OCI-LY7 (cell line): ENCODE measurements around the gene SLC25A41.

ENCODE experiments used
- EZH2phosphoT487 ChIP-seq: fragments of 200-600 bp; sonication (generic); IDR thresholded peaks from 2 replicates; pipeline ENCODE4 v1.6.1; 2018; ENCODE audit warnings: low read depth, borderline replicate concordance, mild to moderate bottlenecking, mixed run types, antibody characterized with exemption, low read length, moderate library complexity, mixed read lengths
- TF ChIP-seq, protein P1 (sequence below): fragments of 200-600 bp; sonication (generic); conservative IDR thresholded peaks from 2 replicates; pipeline ENCODE4 v1.5.1; 2014; ENCODE audit warnings: mild to moderate bottlenecking, antibody characterized with exemption, low read length, moderate library complexity, mixed read lengths

DNA sequence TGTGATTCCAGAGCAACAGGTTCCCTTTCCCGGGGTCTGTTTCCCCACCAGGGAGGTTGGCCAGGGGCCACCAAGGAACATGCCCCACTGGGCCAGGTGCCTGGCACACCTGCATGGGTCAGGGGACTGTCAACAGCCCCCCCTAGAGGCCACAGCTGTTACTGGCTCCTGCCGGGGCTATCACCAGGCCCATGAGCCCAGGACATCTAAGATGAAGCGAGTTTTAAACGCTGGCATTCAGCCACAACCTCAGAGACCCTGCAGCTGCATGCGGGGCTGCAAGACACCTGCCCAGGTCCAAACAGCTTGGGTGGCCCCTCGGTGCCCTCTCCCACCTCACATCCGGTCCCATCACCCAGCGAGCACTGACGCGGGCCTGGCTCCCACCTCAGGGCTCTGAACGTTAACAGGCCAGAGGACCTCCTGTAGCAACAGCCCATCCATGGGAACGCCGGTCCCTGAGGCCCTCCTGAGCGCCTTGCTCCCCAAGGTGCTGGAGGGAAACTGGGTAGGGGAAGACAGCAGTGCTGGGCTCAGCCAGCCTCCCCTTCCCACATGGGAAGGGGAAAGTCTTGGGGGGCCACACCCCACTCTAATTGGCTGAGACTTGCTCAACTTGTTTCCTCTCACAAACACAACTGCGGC lies 21.0 kb downstream of the SLC25A41 start:
- TF ChIP-seq, protein P1, sequence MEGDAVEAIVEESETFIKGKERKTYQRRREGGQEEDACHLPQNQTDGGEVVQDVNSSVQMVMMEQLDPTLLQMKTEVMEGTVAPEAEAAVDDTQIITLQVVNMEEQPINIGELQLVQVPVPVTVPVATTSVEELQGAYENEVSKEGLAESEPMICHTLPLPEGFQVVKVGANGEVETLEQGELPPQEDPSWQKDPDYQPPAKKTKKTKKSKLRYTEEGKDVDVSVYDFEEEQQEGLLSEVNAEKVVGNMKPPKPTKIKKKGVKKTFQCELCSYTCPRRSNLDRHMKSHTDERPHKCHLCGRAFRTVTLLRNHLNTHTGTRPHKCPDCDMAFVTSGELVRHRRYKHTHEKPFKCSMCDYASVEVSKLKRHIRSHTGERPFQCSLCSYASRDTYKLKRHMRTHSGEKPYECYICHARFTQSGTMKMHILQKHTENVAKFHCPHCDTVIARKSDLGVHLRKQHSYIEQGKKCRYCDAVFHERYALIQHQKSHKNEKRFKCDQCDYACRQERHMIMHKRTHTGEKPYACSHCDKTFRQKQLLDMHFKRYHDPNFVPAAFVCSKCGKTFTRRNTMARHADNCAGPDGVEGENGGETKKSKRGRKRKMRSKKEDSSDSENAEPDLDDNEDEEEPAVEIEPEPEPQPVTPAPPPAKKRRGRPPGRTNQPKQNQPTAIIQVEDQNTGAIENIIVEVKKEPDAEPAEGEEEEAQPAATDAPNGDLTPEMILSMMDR, result peak; percentile 85
- no peak for TF ChIP-seq EZH2phosphoT487
